Measurements from ENCODE around the gene ASTN1. TPM values are rescaled to one million over a fixed set of nuclear protein-coding genes. Genes with fewer than 3 reads are reported as not detected.

Gene ASTN1
- polyA plus RNA-seq, 10 donors, result 2.8 to 6.3 (median 5.0) TPM

DNA sequence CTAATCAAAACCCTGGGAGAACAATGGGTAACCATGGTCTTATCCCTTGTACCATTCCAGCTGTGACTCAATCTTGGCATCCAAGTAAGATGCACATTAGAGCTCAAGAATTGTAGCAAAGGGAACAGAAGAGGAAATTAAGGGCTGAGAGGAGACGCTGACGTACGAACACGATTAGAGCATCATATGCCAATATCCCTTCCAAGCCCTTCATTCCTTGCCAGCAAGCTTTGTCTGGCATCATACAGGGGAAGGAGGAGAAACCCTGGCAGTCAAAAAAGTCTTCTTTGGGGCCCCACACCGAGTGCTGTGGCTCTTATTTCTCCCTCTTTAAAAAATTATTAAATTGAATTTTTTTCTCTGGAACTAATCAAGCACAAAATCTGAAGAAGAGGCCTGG, 120.9 kb downstream of the ASTN1 start:
- DNase-seq, result no peak

DNA sequence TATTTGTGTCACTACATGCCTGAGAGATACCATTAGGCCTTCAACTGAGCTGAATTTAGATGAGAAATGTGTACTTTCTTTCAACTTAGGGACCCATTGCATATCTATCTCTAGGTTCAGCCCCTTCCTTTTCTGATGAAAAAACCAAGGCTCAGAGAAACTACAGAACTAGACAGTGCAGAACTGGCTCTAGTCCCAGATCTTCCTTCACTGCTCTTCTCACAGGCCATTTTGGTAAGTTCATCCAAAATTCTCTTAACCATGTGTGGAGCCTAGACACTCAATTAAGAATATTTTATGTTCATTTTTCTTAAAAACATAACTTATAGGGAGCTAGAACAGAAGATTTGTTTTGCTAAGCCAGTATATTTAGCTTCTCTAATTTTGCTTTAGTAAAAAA, 128.9 kb downstream of the ASTN1 start:
- DNase-seq, result peak in 2 of 3 donors; percentile 4 to 36

DNA sequence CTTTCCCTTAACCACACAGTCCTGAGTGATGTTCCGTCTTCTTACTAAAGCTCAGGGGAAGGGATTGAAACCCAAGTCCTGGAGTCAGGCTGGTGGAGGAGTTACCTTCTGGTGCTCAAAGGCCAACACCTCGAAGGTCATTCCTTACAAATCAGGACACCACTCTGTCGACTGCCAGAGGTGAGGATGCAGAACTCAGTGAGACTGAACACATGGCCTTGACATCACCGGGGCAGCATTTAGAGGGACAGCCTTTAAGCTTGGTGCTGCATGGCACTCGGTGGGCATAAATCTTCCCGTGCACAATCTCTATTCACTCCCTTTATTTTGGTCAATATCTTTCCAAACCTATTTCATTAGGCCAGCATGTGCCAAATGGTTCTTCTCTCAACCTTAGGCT, 130.9 kb downstream of the ASTN1 start:
- no peak for DNase-seq

DNA sequence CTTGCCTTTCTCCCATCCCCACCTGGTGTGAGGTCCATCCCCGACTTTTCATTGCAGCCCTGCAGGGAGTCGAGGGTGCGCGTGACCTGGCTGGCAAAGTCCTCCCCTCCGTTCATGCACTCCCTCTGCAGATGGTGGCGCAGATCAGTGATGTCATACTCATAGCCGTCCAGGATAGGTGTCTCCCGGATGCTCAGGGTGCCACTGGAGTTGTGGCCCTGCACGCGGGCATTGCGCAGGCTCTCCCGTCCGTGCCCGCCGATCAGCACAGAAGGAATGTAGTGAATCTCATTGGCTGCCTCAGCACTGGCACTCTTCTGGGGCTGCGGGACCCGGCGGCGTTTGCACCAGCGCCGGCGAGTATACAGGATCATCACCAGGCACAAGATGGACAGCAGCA, 132.1 kb downstream of the ASTN1 start:
- DNase-seq, result no peak

DNA sequence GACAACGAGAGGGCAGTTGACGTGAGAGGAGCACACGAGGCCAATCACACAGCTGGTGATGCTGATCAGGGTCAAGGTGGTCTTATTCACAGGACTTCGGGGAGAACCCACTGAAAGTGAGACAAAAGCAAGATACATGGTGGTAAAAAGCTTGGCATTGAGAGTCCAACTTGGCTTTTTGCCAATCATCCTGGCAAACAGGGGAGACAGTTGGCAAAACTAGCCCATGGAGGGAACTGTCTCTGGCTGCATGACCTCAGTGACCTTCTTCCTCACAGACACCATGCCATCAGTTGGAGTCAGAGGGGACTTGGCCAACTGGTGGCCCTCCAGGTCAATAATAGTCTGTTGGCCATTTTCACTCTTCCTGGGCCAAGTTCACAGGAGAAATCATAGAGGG, 139.9 kb downstream of the ASTN1 start:
- DNase-seq, result no peak

DNA sequence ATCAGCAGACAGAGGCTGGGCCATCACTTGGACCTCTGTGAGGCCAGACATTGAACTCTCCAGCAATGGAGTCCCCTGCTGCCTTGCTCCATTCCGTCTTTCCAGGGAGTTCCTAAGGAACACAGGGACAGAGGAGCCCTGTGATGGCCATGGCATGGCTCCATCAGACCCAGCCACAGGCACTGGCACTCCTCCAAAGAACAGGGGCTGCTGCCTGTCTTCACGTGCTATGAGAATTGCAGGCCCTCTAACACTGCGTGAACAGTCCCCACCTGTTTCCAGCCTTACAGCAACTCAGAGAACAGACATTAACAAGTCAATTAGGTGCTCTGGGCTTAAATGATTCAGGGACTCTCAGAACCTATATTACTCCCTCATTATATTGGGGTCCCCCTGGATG, 140.8 kb downstream of the ASTN1 start:
- DNase-seq, result peak in 1 of 3 donors; percentile 14

DNA sequence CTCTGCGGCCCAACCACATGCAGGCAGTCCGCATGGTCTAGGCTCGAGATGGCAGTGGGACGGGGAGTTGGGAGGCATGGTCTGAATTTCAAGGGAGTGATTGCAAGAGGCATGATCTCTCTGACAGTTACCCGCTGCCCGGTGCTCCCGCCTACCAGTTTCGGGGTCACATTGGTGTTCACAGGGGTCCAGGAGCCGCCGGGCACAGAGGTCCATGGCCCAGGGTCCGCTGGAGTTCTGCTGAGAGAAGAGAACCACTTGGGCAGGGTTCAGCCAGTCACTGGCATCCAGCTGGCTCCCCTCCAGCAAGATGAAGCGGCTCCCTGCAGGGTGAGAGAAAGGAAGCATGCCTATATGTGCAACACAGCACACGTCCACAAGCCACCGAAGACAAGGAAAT, 141.3 kb downstream of the ASTN1 start:
- no peak for DNase-seq

DNA sequence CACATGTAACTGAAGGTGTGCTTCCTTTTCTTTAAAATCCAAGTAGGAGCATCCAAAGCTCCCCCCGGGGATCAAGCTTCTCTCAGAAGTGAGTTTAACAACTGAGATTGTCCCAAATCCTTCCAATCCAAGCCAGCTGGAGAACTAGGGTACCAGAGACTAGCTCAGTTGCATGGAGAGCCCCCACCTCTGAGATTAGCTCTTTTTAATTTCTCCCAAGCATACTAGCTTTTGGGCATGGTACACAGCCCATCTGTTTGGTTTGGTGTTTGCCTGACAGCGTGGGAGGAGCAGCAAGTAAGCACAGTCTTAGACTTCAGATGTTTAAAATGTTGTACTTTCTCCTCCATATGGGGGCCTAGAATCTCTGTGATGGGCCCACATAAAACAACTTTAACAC, 142.8 kb downstream of the ASTN1 start:
- peak in 1 of 3 donors; percentile 41 for DNase-seq

DNA sequence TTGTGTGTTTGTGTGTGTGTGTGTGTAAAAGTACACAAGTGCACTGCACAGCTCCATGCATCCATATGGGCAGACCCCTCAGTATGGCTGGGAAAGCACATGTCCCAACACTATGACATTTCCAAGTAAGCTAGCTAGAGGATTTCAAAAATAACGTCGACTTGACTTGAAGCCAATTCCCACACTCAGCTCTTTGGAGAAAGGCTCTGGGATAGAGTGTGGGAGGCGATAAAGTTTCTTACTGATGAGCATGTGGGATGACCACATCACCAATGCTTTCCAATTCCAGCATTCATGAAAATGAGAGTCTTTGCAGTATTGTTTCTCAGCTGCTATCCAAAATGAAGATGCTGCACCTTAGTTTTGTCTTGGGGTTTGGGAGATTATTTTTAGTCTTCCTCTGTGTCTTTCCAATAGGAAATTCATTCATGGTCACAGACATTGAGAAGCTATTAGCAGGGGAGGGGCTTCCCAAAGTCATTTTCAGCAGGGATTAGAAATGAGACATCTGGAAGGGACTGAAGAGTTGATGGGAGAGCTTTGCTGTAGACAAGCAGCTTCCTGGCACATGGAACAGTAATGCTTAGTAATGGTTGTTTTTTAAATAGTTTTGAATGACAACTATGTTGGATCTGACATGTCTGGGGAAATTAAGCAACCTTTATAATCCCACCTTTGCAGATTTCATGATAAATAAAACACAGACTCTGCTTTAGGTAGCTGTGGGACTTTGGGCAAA, 143.5 kb downstream of the ASTN1 start:
- peak; percentile 55 to 92 (median 81) for DNase-seq

DNA sequence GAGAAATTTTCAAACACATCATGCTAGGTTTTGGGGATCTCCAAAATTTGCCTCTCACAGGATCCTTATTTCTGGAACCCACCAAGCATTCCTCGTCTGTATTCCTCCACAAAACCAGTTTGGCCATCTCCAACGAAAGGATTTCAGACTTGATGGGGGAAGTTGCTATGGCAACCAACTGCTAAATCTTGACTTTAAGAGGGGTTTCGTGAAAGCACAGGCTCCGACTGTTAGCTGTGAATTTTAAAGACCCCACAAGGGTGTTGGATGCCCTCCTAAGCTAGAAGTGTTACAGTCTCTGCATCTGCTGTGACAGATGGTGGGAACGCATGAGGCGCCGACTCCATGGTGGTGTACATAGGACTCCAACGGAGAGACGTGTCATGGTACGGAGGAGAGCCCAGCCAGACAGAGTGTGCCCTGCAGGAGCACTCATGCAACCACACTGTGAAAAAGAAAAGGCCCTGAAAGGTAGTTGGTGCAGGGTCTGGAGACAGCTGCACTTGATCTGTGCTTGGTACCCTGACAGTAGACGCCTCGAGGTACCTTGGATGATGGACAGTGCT, 147.1 kb downstream of the ASTN1 start:
- no peak for DNase-seq

DNA sequence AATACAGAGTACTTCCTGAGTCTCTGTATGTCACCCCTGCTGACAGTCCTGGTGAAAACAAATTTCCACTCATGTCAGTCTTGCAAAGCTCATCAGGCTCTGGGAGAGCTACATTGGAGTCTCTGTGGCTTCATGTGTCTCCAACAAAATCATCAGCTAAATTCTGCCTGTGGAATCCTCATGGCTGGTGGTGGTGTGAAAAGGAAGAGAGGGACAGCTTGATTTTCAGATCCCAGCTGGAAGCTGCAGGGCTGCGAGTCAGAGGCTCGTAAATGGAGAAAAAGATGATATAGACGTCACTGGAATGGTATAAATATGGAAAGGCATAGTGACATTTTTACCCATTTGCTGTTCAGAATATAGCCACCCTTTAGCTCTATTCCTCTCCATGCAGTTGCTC, 150.2 kb downstream of the ASTN1 start:
- DNase-seq, result no peak

DNA sequence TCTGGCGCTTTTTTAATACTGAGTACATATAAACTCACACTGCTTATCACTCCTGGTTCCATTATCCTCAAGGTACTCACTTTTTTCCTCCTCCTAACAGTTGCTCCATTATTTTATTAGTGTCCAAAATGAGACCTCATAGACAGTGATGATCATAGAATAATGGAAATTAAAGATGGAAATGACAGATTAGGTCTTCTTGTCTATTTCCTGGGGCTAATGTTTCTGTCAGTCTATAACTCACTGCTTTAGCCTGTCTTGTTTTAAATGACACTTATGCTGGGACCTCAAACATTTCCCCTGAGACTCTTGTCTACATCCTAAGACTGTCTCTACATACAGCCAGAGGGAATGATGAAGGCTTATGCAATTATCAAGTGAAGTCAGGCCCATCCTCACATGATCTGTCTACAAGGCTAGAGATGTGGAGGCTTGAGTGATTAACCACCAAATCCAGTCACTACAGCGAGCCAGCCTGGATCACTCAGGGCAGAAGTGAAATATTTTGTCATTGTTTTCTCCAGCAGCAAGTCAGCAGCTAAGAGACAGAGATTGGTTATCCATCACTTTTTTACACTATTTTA, 152.1 kb downstream of the ASTN1 start:
- DNase-seq, result no peak

DNA sequence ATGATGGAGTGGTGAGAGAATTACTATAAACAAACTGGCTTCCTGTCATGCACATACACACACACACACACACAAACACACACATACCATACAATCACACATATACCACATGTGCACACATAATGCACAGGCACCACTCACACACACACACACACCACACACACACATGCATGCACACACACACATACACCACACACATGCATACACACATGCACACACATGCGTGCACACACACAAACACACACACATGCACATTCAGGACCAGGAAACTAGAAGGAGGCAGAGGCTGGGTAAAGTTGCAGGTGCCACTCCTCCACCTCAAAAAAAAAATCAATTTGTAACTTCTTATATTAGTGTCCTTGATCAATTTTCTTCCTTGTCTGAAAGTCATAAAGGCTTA, 153.0 kb downstream of the ASTN1 start:
- DNase-seq, result no peak

DNA sequence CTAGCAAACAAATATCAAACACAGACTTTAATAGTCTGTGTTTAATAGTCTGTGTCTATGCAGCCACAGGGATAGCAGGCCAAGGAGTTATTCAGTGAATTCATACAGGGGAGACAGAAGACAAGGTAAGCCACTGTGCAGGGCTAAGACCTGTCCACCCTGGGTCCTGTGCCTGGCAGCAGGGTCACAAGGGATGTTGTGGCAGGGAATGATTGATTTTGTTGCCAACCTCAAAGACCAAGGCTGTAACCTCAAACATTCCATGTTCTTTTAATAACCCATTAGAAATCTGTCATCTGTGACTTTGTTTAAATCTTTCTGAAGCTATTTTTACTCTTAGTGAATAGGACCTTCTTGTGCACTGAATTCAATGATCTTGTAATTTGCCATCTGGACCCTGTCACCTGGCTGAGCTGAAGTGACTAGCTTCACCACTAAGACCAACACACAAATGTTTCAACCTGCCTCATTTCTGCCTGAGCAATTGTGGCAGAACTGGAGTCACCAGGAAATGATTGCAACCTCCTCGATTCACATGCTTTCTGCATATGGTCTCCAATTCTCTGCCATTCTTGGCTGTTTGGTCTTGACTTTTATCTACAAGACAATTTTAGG, 154.2 kb downstream of the ASTN1 start:
- no peak for DNase-seq

DNA sequence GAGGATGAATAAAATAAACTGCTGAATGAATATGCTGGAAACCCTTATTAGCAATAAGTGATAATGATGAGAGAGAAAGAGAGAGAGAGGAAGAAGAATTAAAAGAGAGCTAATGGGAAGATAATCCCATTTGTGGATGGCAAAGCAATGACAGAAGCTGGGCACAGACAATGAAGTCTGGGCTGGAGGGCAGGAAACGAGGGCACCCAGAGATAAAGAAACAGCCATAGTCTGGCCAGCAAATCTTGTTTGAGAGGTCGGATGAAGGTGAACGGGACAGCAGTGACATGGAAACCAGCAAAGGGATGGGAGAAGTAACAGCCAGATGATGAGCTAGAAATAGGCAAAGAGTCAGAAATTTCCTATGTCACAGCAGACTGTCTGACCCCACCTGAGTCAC, 155.9 kb downstream of the ASTN1 start:
- DNase-seq, result no peak

DNA sequence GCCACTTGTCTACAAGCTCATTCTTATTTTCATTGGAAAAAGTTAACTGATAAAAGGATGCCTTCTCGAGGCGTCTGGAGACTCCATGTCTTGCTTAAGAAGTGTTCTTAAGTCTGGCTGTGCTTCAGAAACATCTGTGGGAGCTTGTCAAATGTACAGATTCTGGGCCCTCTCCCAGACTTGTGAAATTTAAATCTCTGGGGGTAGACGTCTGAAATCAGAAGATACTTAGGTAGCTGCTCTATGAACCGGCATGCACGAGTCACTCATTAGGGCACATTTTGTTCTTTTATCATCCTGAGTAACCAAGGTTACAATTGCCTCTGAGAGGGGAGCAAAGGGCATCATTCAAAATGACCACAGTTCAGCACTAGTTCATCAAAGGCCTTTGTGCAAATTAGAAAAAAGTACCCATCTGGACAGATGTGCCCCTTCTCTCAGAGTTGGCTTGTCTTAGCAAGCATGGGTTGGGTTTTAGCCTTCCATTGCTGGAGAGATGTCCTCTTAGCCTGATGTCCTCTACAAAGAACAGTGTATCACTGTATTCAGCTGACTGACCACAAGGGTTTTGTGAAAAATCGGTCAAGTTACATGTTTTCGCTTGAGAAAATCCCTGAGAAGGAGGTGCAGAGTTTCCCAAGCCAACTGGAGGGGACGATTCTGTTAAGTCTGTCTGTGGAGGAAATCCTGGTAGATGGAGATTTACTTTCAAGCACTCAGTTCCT, 156.9 kb downstream of the ASTN1 start:
- peak in 1 of 3 donors; percentile 60 for DNase-seq

DNA sequence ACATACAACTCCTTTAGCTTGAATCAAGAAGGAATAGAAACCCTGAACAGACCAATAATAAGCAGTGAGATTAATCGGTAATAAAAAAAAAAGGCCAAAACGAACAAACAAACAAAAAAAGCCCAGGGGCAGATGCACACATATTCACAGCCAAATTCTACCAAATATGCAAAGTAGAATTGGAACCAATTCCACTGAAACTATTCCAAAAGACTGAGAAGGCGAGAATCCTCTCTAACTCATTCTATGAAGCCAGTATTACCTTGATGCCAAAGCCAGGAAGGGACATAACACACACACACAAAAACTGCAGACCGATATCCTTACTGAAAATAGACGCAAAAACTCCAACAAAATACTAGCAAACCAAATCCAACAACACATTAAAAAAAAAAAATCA, 161.6 kb downstream of the ASTN1 start:
- no peak for DNase-seq

DNA sequence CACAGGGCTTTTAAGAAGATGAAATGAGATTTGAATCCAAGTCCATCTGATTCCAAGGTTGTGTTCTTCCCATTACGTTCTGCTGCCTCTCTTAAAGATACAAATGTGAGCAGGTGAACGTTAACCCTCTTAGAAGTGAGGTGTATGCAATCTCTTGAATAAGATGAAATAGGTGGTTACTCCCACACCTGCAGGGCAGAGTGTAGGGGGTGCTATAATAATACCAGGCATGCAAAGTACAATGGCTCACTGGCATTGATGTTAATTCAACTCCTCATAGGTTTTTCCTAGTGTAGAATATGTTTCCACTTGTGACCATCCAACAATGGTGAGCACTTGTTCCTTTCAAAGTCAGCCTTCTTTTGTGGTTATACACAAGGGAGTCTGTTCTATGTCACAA, 163.0 kb downstream of the ASTN1 start:
- no peak for DNase-seq

DNA sequence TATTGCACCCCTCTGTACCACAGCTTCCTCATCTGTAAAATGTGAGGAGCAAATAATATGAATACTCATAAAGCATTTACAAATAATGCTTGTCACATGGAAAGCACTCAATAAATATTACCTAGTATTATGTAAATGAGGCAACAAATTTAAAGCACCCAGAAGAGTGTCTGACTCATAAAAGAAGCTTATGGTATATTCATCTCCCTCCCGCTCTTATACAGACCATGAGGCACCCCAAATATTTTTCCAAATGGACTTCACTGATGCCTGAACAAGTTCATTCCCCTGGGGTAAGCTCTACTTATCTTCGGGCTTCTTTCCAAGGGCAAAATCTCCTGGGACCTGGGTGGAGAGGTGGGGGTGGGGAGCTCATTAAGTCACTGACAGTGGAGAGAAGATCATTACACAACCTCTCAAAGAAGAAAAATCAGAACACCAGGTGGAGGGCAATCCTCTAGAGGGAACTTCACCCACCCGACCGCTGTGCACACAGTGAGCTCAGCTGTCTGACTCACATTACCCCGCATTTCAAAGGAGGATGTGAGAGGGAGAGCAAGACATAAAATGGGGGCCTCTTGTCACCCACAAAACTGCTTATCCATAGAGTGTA, 166.2 kb downstream of the ASTN1 start:
- DNase-seq, result no peak

DNA sequence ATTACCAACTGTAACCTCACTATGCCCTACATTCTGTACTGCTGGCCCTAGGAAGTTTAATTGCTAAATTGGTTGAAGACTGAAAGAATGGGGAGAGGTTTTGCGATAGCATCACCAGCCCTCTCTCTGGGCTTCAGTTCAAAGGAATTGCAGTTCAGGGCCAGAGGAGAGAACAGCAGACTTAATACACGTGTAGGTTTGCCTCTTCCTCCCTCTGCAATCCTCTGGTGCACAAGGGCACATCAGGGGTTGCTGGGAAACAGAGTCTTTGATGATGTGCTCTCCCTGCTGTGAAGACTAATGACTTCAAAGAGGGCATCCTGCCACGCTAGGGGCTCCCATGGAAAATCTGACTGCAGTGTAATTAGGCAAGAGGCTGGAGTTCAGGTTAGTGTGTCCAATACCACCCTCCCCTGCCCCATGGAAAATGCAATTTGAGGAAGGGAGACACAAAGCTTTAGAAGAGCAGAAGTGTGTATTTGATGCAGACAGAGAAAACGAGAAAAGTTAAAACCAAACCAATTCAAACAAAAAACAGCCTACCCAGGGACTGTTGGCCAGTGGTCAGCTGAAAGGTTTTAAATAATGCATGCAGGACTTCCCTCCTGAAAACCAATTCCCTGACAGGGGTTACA, 167.9 kb downstream of the ASTN1 start:
- DNase-seq, result peak in 2 of 3 donors; percentile 18 to 40

DNA sequence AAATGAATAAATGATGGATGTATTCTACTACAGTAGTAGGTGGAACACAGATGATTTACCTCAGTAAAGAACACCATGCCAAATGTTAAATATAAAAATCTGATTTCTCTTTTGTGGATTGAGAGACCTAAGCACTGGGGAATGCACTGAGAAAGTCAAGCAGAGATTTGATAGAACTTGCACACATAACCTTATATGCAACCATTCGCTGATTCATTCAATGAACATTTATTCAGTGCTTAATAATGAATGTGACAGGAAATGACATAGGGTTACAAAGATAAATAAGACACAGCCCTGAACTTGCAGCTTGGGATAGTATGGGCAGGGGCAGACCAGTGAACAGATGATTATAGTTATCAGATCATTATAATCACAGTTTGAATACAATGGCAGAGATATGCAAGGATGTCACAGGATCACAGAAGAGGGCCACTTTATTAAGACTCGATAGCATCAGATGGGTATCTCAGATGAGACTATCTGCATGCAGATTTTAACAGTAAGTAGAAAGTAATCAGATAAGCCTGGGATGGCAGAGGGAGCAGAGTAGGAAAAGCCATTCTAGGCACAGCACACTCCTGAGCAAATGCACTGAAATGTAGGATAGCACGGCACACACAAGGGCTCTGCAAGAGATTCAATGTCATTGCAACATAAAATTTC, 169.4 kb downstream of the ASTN1 start:
- DNase-seq, result no peak
